Measurements from ENCODE around the gene SLC51A.

Gene SLC51A

DNA sequence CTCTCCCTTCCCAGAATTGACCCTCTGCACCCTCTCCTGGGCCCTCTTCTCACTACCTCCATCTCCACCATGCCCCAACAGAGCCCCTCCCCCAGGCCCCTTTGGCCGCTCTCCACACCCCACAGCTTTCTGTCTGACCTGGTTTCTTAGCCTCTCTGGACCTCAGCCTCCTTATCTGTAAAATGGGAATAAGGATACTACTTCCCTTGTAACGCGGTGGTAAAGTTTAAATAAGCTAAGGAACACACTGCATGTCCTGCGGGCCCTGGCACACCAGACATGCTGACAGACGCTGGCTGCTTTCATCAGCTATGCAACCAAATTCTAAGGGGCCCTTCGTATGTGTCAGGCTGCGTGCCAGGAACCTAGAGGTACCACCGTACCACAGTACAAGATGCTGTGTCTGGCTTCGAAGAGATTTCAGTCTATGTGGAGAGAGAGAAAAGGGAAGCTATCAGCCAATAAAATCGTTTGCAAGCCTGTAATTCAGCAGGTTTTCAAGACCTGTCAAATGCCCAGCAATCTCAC lies 777 bp upstream of the SLC51A start:
- Histone ChIP-seq H3K9ac (ENCODE audit: low read length) (no peak overlapping the region), H2BK5ac (ENCODE audit: low read depth, low read length, poor library complexity) (no peak overlapping the region), H2BK120ac (ENCODE audit: insufficient read depth, low read length, poor library complexity) (no peak overlapping the region), H3K27me3 (ENCODE audit: insufficient read depth, low read length) (peaks cover 5% of the 10 kb centered on the region), H4K8ac (ENCODE audit: low read depth, low read length) (no peak overlapping the region), H2BK12ac (ENCODE audit: low read length) (no peak overlapping the region), H3K9me3 (ENCODE audit: insufficient read depth, low read depth, low read length) (peaks cover 3% of the 10 kb centered on the region), H3K4me3 (ENCODE audit: low read depth, low read length) (no peak overlapping the region), H3K36me3 (ENCODE audit: control insufficient read depth in 1 of 2, insufficient read depth in 2 of 2, low read length in 2 of 2) (no peaks in the 10 kb centered on the region), H3K4me1 (ENCODE audit: control insufficient read depth in 1 of 2, insufficient read depth in 2 of 2, low read length in 2 of 2) (peaks cover 4 to 5% of the 10 kb centered on the region in 2 experiments), H3K4ac (ENCODE audit: low read depth, low read length) (no peak overlapping the region), H2AK5ac (ENCODE audit: low read length) (no peak overlapping the region), H3K79me2 (ENCODE audit: control insufficient read depth, insufficient read depth, low read length, poor library complexity) (no peaks in the 10 kb centered on the region), H3K4me2 (ENCODE audit: low read length) (no peak overlapping the region), H4K91ac (ENCODE audit: low read depth, low read length) (no peak overlapping the region), H3K14ac (ENCODE audit: low read length) (no peak overlapping the region), H3K23ac (ENCODE audit: low read length) (no peak overlapping the region), H2AFZ (ENCODE audit: insufficient read depth, low read length, poor library complexity) (no peak overlapping the region), H3K79me1 (ENCODE audit: low read length) (no peaks in the 10 kb centered on the region), H3K18ac (ENCODE audit: low read length) (no peak overlapping the region), H4K12ac (ENCODE audit: low read depth, low read length) (no peak overlapping the region), H3K27ac (ENCODE audit: low read depth, low read length) (no peak overlapping the region)
- WGBS (ENCODE audit: extremely low coverage, insufficient coverage, insufficient read length) = no CpG with 5 or more reads among the region's 10 CpGs
- DNase-seq = no peak

DNA sequence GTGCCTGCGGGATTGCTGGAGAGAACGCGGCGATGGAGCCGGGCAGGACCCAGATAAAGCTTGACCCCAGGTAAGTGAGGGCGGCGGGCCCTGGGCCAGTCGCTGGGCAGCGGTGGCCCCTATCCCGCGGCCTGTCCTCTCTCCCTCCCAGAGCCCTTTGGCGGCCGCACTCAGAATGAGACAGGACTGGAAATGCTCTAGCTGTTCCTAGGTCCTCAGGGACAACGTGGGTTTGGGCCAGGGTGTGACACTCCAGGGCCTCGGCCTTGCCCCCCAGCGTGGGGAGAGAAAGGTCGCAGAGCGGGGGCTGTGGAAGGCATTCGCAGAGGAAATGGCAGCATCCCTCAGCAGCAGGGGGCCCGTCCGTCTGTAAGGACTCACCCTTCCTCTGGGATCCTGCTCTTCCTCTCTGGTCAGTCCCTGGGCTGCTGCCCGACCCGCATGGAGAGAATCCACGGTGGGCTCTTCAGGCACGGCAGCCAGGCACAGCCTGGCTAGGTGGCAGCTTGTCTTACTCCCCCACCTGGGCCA lies 412 bp downstream of the SLC51A start:
- DNase-seq = no peak

DNA sequence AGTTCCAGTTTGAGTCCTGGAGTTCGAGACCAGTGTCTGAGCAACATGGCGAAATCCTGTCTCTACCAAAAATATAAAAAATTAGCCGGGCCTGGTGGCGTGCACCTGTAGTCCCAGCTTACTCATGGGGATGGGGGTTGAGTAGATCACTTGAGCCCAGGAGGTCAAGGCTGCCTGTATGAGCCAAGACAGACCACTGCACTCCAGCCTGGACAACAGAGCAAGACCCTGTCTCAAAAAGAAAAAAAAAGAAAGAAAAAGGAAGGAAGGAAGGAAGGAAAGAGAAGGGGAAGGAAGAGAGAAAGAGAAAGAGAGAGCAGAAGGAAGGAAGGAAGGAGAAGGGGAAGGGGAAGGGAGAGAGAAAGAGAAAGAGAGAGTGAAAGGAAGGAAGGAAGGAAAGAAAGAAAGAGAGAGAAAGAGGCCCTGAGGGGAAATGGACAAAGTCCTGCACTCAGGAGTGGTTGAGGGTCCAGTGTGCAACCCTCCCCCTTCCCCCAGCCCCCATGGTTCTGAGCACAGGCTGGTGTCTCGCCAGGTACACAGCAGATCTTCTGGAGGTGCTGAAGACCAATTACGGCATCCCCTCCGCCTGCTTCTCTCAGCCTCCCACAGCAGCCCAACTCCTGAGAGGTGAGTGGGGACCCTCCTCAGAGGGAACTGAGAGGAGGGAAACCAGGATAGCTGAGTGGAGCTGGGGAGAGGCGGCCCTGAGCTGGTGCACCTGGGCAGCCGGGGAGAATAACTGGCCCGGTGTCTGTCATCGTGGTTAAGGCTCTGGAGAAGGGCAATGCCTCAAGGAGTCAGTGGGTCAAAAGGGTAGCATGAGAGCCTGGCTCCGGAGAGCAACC lies 1.2 kb downstream of the SLC51A start:
- no peak overlapping the region for H3K23ac ChIP-seq (ENCODE audit: low read length)
- H3K4ac ChIP-seq (ENCODE audit: low read depth, low read length) = no peak overlapping the region
- no peak overlapping the region for H3K14ac ChIP-seq (ENCODE audit: low read length)
- WGBS (ENCODE audit: extremely low coverage, insufficient coverage, insufficient read length) = no CpG with 5 or more reads among the region's 12 CpGs
- H2BK120ac ChIP-seq (ENCODE audit: insufficient read depth, low read length, poor library complexity) = no peak overlapping the region
- no peaks in the 10 kb centered on the region for H3K36me3 ChIP-seq (ENCODE audit: control insufficient read depth in 1 of 2, insufficient read depth in 2 of 2, low read length in 2 of 2)
- H2BK5ac ChIP-seq (ENCODE audit: low read depth, low read length, poor library complexity) = no peak overlapping the region
- no peak for DNase-seq
- no peaks in the 10 kb centered on the region for H3K79me1 ChIP-seq (ENCODE audit: low read length)
- H4K91ac ChIP-seq (ENCODE audit: low read depth, low read length) = no peak overlapping the region
- H2AK5ac ChIP-seq (ENCODE audit: low read length) = no peak overlapping the region
- H2BK12ac ChIP-seq (ENCODE audit: low read length) = no peak overlapping the region
- H3K9ac ChIP-seq (ENCODE audit: low read length) = no peak overlapping the region
- no peak overlapping the region for H3K18ac ChIP-seq (ENCODE audit: low read length)
- no peak overlapping the region for H2AFZ ChIP-seq (ENCODE audit: insufficient read depth, low read length, poor library complexity)
- H3K4me3 ChIP-seq (ENCODE audit: low read depth, low read length) = no peak overlapping the region
- no peaks in the 10 kb centered on the region for H3K79me2 ChIP-seq (ENCODE audit: control insufficient read depth, insufficient read depth, low read length, poor library complexity)
- peaks cover 5% of the 10 kb centered on the region for H3K27me3 ChIP-seq (ENCODE audit: insufficient read depth, low read length)
- H4K8ac ChIP-seq (ENCODE audit: low read depth, low read length) = no peak overlapping the region
- H3K4me1 ChIP-seq (ENCODE audit: control insufficient read depth in 1 of 2, insufficient read depth in 2 of 2, low read length in 2 of 2) = peaks cover 4 to 5% of the 10 kb centered on the region in 2 experiments
- H3K9me3 ChIP-seq (ENCODE audit: insufficient read depth, low read depth, low read length) = peaks cover 3% of the 10 kb centered on the region
- no peak overlapping the region for H3K4me2 ChIP-seq (ENCODE audit: low read length)
- no peak overlapping the region for H4K12ac ChIP-seq (ENCODE audit: low read depth, low read length)
- H3K27ac ChIP-seq (ENCODE audit: low read depth, low read length) = no peak overlapping the region

More for the DNA sequence above, 412 bp downstream of the SLC51A start:
- no peak overlapping the region for H4K12ac ChIP-seq (ENCODE audit: low read depth, low read length)
- H3K79me2 ChIP-seq (ENCODE audit: control insufficient read depth, insufficient read depth, low read length, poor library complexity) = no peaks in the 10 kb centered on the region
- H3K4me1 ChIP-seq (ENCODE audit: control insufficient read depth in 1 of 2, insufficient read depth in 2 of 2, low read length in 2 of 2) = peaks cover 4 to 5% of the 10 kb centered on the region in 2 experiments
- H2BK120ac ChIP-seq (ENCODE audit: insufficient read depth, low read length, poor library complexity) = no peak overlapping the region
- no peak overlapping the region for H3K14ac ChIP-seq (ENCODE audit: low read length)
- H2AK5ac ChIP-seq (ENCODE audit: low read length) = no peak overlapping the region
- no peak overlapping the region for H3K18ac ChIP-seq (ENCODE audit: low read length)
- H4K8ac ChIP-seq (ENCODE audit: low read depth, low read length) = no peak overlapping the region
- H3K4me2 ChIP-seq (ENCODE audit: low read length) = no peak overlapping the region
- H4K91ac ChIP-seq (ENCODE audit: low read depth, low read length) = no peak overlapping the region
- H3K4ac ChIP-seq (ENCODE audit: low read depth, low read length) = no peak overlapping the region
- H3K79me1 ChIP-seq (ENCODE audit: low read length) = no peaks in the 10 kb centered on the region
- WGBS (ENCODE audit: extremely low coverage, insufficient coverage, insufficient read length) = no CpG with 5 or more reads among the region's 25 CpGs
- no peak overlapping the region for H3K9ac ChIP-seq (ENCODE audit: low read length)
- no peak overlapping the region for H2BK5ac ChIP-seq (ENCODE audit: low read depth, low read length, poor library complexity)
- H3K9me3 ChIP-seq (ENCODE audit: insufficient read depth, low read depth, low read length) = peaks cover 3% of the 10 kb centered on the region
- H3K36me3 ChIP-seq (ENCODE audit: control insufficient read depth in 1 of 2, insufficient read depth in 2 of 2, low read length in 2 of 2) = no peaks in the 10 kb centered on the region
- H3K23ac ChIP-seq (ENCODE audit: low read length) = no peak overlapping the region
- H2AFZ ChIP-seq (ENCODE audit: insufficient read depth, low read length, poor library complexity) = no peak overlapping the region
- peaks cover 5% of the 10 kb centered on the region for H3K27me3 ChIP-seq (ENCODE audit: insufficient read depth, low read length)
- H3K4me3 ChIP-seq (ENCODE audit: low read depth, low read length) = no peak overlapping the region
- no peak overlapping the region for H2BK12ac ChIP-seq (ENCODE audit: low read length)
- H3K27ac ChIP-seq (ENCODE audit: low read depth, low read length) = no peak overlapping the region

DNA sequence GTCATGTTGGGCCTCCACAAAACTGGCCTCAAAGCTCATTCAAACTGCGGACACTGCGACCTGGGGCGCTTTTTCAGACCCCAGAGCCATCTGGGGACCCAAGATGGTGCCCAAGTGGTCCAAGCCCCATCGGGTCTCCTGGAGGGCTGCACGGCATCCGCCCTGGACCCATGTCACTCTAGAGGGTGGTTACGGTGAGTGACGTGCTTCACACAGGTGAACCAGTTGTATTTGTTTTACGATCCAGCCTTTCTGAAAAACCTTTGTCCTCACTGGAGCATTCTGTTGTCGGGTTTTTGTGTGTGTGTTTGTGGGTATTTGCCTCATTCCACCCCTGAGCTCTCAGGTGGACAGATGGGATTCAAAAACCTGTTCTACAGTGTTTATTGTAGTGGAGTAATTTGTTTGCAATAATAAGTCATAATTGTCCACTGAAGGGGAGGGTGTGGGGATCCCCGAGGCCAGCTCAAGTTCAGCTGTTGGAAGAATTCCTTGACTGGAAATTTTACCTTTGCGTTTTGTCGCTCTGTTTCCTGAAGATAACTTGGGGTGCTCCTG lies 1.9 kb downstream of the SLC51A start:
- DNase-seq = no peak
- H2BK12ac ChIP-seq (ENCODE audit: low read length) = no peak overlapping the region
- no peaks in the 10 kb centered on the region for H3K79me1 ChIP-seq (ENCODE audit: low read length)
- H3K4me2 ChIP-seq (ENCODE audit: low read length) = no peak overlapping the region
- no peaks in the 10 kb centered on the region for H3K36me3 ChIP-seq (ENCODE audit: control insufficient read depth in 1 of 2, insufficient read depth in 2 of 2, low read length in 2 of 2)
- no peak overlapping the region for H2AK5ac ChIP-seq (ENCODE audit: low read length)
- H3K27me3 ChIP-seq (ENCODE audit: insufficient read depth, low read length) = peaks cover 5% of the 10 kb centered on the region
- H3K4ac ChIP-seq (ENCODE audit: low read depth, low read length) = no peak overlapping the region
- H3K27ac ChIP-seq (ENCODE audit: low read depth, low read length) = no peak overlapping the region
- peaks cover 3% of the 10 kb centered on the region for H3K9me3 ChIP-seq (ENCODE audit: insufficient read depth, low read depth, low read length)
- no peak overlapping the region for H4K91ac ChIP-seq (ENCODE audit: low read depth, low read length)
- H3K4me3 ChIP-seq (ENCODE audit: low read depth, low read length) = no peak overlapping the region
- H4K12ac ChIP-seq (ENCODE audit: low read depth, low read length) = no peak overlapping the region
- H2BK5ac ChIP-seq (ENCODE audit: low read depth, low read length, poor library complexity) = no peak overlapping the region
- H3K23ac ChIP-seq (ENCODE audit: low read length) = no peak overlapping the region
- H3K9ac ChIP-seq (ENCODE audit: low read length) = no peak overlapping the region
- WGBS (ENCODE audit: extremely low coverage, insufficient coverage, insufficient read length) = no CpG with 5 or more reads among the region's 13 CpGs
- no peak overlapping the region for H2AFZ ChIP-seq (ENCODE audit: insufficient read depth, low read length, poor library complexity)
- no peak overlapping the region for H3K14ac ChIP-seq (ENCODE audit: low read length)
- H2BK120ac ChIP-seq (ENCODE audit: insufficient read depth, low read length, poor library complexity) = no peak overlapping the region
- peaks cover 4 to 5% of the 10 kb centered on the region in 2 experiments for H3K4me1 ChIP-seq (ENCODE audit: control insufficient read depth in 1 of 2, insufficient read depth in 2 of 2, low read length in 2 of 2)
- H4K8ac ChIP-seq (ENCODE audit: low read depth, low read length) = no peak overlapping the region
- H3K18ac ChIP-seq (ENCODE audit: low read length) = no peak overlapping the region
- no peaks in the 10 kb centered on the region for H3K79me2 ChIP-seq (ENCODE audit: control insufficient read depth, insufficient read depth, low read length, poor library complexity)

Measured in trophoblast cell (in vitro differentiated cells and primary cell).